H1 (cell line): ENCODE results near the gene SNX15. TPM values are rescaled to one million over a fixed set of nuclear protein-coding genes. Genes with fewer than 3 reads are reported as not detected.

Source experiments
- CHD7 ChIP-seq: fragments of 300-600 bp; sonication (generic); IDR thresholded peaks from 2 replicates; pipeline ENCODE4 v1.7.1; 2012; ENCODE audit warnings: low read length, moderate library complexity, mild to moderate bottlenecking, inconsistent platforms; ENCODE audit not compliant: insufficient replicate concordance
- HDAC2 ChIP-seq, 2 experiments: fragments of 300-600 bp in 1 of 2; sonication (generic) in 1 of 2; IDR thresholded peaks; 2 replicates each; pipeline ENCODE4 v1.6.1; 2011 to 2012; ENCODE audit warnings: low read depth in 2 of 2, low read length in 2 of 2, mild to moderate bottlenecking in 2 of 2, moderate library complexity in 2 of 2, borderline replicate concordance in 1 of 2, inconsistent platforms in 1 of 2
- PHF8 ChIP-seq: fragments of 200-600 bp; sonication (generic); conservative IDR thresholded peaks from 2 replicates; pipeline ENCODE4 v1.7.1; 2012; ENCODE audit warnings: low read depth, mild to moderate bottlenecking, inconsistent platforms, low read length, moderate library complexity
- POLR2AphosphoS5 ChIP-seq: IDR thresholded peaks from 2 replicates; pipeline ENCODE4 v1.6.1; 2011; ENCODE audit warnings: low read depth, low read length
- POU5F1 ChIP-seq: IDR thresholded peaks from 2 replicates; pipeline ENCODE4 v1.6.1; 2011; ENCODE audit warnings: low read depth, mild to moderate bottlenecking, low read length, moderate library complexity
- SIX5 ChIP-seq: IDR thresholded peaks from 2 replicates; pipeline ENCODE4 v1.6.1; 2011; ENCODE audit warnings: mild to moderate bottlenecking, low read depth, low read length
- SP4 ChIP-seq: IDR thresholded peaks from 2 replicates; pipeline ENCODE4 v1.6.1; 2012; ENCODE audit warnings: low read length, inconsistent platforms
- USF2 ChIP-seq: IDR thresholded peaks from 2 replicates; pipeline ENCODE4 v1.6.1; 2011; ENCODE audit warnings: low read length, improper control_type of control experiment
- polyA plus RNA-seq, 7 experiments: library from polyadenylated mRNA; depleted of rRNA in 3 of 7; stranded (reverse) in 5 of 7; unstranded in 2 of 7; fragments of >200 nt in 5 of 7; fragments of 200-250 nt in 2 of 7; gene quantifications; 1 replicate in 5 of 7; 2 replicates in 1 of 7; 4 replicates in 1 of 7; pipeline versions ENCODE4 v1.2.1 to v1.2.3, GENCODE V29; 2011 to 2013; ENCODE audit warnings: missing spikeins in 2 of 7, mixed read lengths in 2 of 7
- total RNA-seq: library from RNA; stranded (reverse); fragmentation: NEBNext Ultra II Directional; extraction: Animal tissue kit (Norgen Biotek cat#: 25700); gene quantifications from 2 replicates; pipeline ENCODE4 v1.2.1, GENCODE V29; 2021

SNX15 gene
- total and polyA plus RNA-seq, 2 of the 8 experiments (the other 6 are each of a cell fraction or from before 2014, with no cell fraction given), result 13.0 to 18.3 TPM

- TF ChIP-seq HDAC2 (IDR thresholded peaks at IDR 0.05; ENCODE audit: borderline replicate concordance in 1 of 2, low read depth in 2 of 2, low read length in 2 of 2), result no peak
- TF ChIP-seq POU5F1, result no peak
- peak; percentile 93 for TF ChIP-seq USF2
- 0 out of 2 replicates have a peak, but pooled peaks have one; percentile 76 for TF ChIP-seq SP4
- TF ChIP-seq POLR2AphosphoS5, result peak; percentile 41; the same call in 1 of the 2 replicates
- no peak for TF ChIP-seq SIX5
- TF ChIP-seq CHD7, result no peak
- peak; percentile 75 for TF ChIP-seq PHF8
Observed at GRCh38 chr11:65013888-65014725, 13.1 kb upstream of the SNX15 start, which contains the start of gene ARL2 (continued).
